SKM-1 (cell line): ENCODE data around the gene CFP.
"Not testable (repeated sequence)": the region's sequence is repeated elsewhere in the genome, so short reads cannot be mapped to it uniquely, and the experiment has no call there.

Experiments
- DNase-seq: peaks from one replicate; lab custom pipeline; 2025; ENCODE audit not compliant: unreplicated experiment; lab: John Stamatoyannopoulos, UW

The CFP gene

DNA sequence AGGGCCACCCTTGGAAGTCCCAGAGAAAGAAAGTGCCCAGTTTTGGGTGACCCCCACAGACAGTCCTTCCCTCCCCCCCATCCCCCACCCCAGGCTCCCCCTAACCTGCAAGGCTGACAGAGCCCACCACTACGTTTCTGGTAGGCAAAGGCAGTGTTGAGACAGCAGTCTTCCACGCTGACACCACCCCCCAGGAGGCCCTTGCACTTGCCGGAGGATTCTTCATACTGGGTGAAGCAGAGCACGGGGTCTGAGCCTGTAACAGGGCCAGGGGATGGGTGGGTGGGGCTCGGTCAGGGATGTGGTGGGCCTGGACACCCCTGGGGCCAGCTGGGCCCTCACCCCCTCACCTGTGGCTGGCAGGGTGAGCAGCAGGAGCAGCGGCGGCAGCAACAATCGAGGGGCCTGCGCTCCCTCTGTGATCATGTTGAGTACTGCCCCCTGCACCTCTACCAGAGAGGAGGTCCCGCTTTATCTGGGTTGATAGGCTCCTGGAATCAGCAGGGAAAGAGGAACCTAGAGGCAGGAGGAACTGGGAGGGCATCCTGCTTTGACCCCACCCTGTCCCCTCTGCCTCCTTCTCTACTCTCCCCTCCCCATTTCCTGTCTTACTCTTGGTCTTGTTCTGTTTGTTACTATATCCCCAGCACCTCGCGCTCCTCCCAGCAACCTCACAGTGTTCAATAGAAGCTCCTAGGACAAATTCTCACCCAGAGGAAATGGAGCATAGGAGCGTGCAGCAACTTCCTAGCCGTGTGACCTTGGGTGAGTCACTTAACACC lies at the start of gene CFP:
Gene CFP, minus strand, starts transcription at position 512 of the 782 bp plus-strand sequence. Its CDS starts 86 bp downstream, at position 426.
- DNase-seq = peak; percentile 42

DNA sequence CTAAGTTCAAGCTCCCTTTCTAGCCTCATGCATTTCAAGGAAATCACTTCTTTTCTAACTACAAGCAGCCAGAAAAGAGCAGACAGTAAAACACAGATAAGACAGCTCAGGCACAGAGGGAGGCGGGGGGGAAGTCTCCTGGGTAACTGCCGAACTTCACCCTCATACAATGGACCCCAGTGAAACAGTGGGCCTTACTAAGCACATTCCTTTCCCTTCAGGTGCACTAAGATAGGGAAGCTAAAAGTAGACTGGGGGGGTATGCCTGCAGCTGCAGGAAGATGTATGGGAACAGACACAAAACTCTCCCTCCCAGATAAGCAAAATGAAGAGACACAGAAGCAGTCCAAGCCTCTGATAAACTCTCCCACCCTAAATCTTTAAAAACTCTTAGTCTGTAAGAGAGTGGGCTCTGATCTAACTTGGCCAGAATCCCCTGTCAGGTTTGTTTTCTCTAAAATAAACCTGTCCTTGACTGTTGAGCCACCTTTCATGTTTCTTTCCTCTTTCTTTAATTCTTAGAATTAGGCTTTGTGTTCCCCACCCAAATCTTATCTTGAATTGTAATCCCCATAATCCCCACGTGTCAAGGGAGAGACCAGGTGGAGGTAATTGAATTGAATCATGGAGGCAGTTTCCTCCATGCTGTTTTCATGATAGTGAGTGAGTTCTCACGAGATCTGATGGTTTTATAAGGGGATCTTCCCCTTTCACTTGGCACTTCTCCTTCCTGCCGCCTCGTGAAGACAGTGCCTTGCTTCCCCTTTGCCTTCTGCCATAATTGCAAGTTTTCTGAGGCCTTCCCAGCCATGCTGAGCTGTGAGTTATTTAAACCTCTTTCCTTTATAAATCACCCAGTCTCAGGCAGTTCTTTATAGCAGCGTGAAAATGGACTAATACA lies 46.5 kb upstream of the CFP start:
- DNase-seq = not testable (repeated sequence)

DNA sequence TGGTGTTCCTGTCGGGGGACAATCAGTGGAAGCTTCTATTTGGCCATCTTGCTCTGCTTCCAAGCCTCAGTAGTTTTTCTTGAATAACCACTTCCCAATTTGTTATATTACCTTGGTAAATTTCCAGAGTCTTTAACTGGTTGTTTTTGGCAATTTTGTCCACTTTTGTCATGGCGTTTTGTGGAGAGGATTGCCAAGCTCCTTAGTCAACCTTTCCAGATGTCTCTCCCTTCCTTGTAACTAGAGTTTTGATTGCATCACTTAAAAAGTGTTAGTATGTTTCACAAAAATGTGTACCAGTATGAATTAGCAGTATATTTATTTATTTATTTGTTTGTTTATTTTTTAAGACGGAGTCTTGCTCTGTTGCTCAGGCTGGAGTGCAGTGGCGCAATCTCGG lies 45.0 kb upstream of the CFP start:
- DNase-seq = no peak

- not testable (repeated sequence) for DNase-seq
These were observed 36.1 kb upstream of the CFP start for GRCh38 chrX:47665797-47666196.

- no peak for DNase-seq
These were observed 35.0 kb upstream of the CFP start for GRCh38 chrX:47664737-47665136.

- DNase-seq = no peak
These were observed 32.5 kb upstream of the CFP start for GRCh38 chrX:47662144-47662657.

DNA sequence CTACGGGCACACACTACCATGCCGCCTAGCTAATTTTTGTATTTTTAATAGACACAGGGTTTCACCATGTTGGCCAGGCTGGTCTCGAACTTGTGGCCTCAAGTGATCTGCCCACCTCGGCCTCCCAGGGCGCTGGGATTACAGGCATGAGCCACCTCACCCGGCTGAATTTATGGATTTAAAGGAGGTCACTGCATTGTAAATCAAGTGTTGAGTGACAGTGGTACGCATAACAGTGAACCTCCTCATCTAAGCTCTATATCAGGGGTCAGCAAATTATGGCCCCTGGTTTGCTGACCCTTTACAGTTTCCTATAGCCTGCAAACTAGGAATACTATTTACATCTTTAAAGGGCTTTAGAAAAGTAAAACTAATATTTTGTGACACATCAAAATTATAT lies 31.8 kb upstream of the CFP start:
- no peak for DNase-seq

- no peak for DNase-seq
These were observed 29.6 kb upstream of the CFP start for GRCh38 chrX:47659421-47659726.

GRCh38 chrX:47658684-47659420 lies 29.1 kb upstream of the CFP start, which contains the start of gene UXT:
Gene UXT, minus strand, starts transcription at chrX:47659180. Its CDS starts 253 bp downstream, at chrX:47658927.
- peak; percentile 71 for DNase-seq

- DNase-seq = no peak
These were observed 28.6 kb upstream of the CFP start for GRCh38 chrX:47658301-47658683.

GRCh38 chrX:47651043-47651905 lies 21.5 kb upstream of the CFP start:
- no peak for DNase-seq

- no peak for DNase-seq
These were observed 20.7 kb upstream of the CFP start, which contains the start of gene ELK1 for GRCh38 chrX:47650164-47651042. Gene ELK1, minus strand, starts transcription at chrX:47650563. Its CDS starts 9,122 bp downstream, at chrX:47641441.

DNA sequence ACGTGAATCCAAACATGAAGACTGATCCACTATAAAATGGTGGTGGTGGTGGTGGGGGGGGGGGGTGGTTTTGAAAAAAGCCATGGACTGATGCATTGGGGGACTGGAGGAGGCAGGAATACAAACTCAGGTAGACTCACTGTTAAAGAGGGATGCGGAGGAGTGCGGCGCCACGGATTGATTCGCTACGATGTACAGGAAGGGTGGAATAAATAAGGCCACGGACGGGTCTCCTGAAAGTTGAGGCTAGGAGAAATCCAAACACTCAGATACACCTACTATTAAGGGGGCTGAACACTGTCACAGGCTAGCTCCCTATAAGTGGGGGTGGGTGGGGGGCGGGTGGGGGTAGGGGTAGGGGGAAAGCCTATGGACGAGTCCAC lies 20.0 kb upstream of the CFP start:
- no peak for DNase-seq

DNA sequence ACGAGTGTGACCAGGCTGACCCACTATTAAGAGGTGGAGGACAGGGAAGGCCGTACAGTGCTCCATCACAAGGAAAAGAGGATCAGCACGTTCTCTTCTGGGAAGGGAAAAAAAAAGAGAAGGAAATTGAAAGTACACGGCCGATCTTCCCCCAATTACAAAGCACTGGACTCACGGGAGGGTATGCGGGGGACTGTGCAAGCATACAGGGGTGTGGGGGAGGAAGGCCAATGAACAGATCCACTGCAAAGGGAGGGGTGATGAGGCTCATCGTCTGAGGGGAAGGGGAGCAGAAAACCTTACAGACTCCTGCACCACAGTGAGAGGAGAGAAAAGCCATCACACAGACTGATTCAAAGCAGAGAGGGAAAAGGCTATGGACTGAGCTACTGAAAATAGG lies 19.5 kb upstream of the CFP start:
- no peak for DNase-seq

GRCh38 chrX:47648376-47648775 lies 18.6 kb upstream of the CFP start:
- no peak for DNase-seq

DNA sequence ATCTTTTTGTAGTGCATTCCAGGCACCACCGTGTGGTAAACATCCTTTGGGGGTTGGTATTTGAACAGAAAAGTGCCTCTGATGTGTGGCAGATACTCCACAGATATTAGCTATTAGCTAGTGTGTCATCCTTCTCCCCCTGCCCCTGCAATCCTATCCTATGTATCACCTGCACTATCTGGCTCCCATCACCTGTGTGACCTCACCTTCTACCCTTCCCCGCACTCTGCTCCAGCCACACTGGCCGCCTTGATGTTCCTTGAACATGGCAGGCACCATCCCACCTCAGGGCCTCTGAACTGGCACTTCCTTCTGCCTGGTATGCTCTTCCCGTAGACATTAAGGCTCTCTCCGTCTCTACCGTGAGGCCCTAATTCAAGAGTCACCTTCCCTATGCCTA lies 16.9 kb upstream of the CFP start:
- DNase-seq = no peak

GRCh38 chrX:47645530-47645929 lies 15.8 kb upstream of the CFP start:
- DNase-seq = no peak

- no peak for DNase-seq
These were observed 14.9 kb upstream of the CFP start for GRCh38 chrX:47644557-47645091.

- DNase-seq = no peak
These were observed 14.2 kb upstream of the CFP start for GRCh38 chrX:47643926-47644325.
